MM.1S (cell line): Measurements from ENCODE around the gene YDJC.
"Not testable (repeated sequence)": the region's sequence is repeated elsewhere in the genome, so short reads cannot be mapped to it uniquely, and the experiment has no call there.

ENCODE experiments used
- DNase-seq: peaks from one replicate; pipeline ENCODE4 v3.0.0-alpha.2; 2015
- H2AFZ ChIP-seq: fragments of 300-600 bp; sonication (generic); 2 replicates; pipeline ENCODE4 v1.6.0; 2016; ENCODE audit warnings: antibody characterized with exemption, low read length
- H3F3A ChIP-seq: fragments of 300-600 bp; sonication (generic); 2 replicates; pipeline ENCODE4 v1.6.1; 2016; ENCODE audit warnings: mild to moderate bottlenecking, antibody characterized with exemption, low read length, moderate library complexity, mixed read lengths; ENCODE audit not compliant: insufficient read depth
- H3K27ac ChIP-seq: fragments of 300-600 bp; sonication (generic); 2 replicates; pipeline ENCODE4 v1.5.1; 2016; ENCODE audit warnings: mild to moderate bottlenecking, low read length
- H3K27me3 ChIP-seq: fragments of 300-600 bp; sonication (generic); replicated peaks from 2 replicates; pipeline ENCODE4 v1.6.0; 2016; ENCODE audit warnings: low read length; ENCODE audit not compliant: insufficient read depth
- H3K36me3 ChIP-seq: fragments of 300-600 bp; sonication (generic); replicated peaks from 2 replicates; pipeline ENCODE4 v1.6.1; 2016; ENCODE audit warnings: mild to moderate bottlenecking, low read length, mixed read lengths; ENCODE audit not compliant: insufficient read depth
- H3K4me1 ChIP-seq: fragments of 300-600 bp; sonication (generic); 2 replicates; pipeline ENCODE4 v1.6.1; 2016; ENCODE audit warnings: low read length, mixed read lengths
- H3K4me2 ChIP-seq: fragments of 300-600 bp; sonication (generic); 2 replicates; pipeline ENCODE4 v1.6.0; 2016; ENCODE audit warnings: low read depth, low read length
- H3K4me3 ChIP-seq: fragments of 300-600 bp; sonication (generic); 2 replicates; pipeline ENCODE4 v1.5.1; 2016; ENCODE audit warnings: low read length, mixed read lengths
- H3K79me2 ChIP-seq: fragments of 300-600 bp; sonication (generic); 2 replicates; pipeline ENCODE4 v1.6.1; 2016; ENCODE audit warnings: mixed run types, low read length, mixed read lengths
- H3K9ac ChIP-seq: fragments of 300-600 bp; sonication (generic); 2 replicates; pipeline ENCODE4 v1.6.1; 2016; ENCODE audit warnings: low read length, mixed read lengths
- H3K9me2 ChIP-seq: fragments of 300-600 bp; sonication (generic); replicated peaks from 2 replicates; pipeline ENCODE4 v1.6.1; 2016; ENCODE audit warnings: mild to moderate bottlenecking, low read length, mixed read lengths; ENCODE audit not compliant: insufficient read depth
- H3K9me3 ChIP-seq: fragments of 300-600 bp; sonication (generic); replicated peaks from 2 replicates; pipeline ENCODE4 v1.6.1; 2016; ENCODE audit warnings: mild to moderate bottlenecking, low read length, mixed read lengths; ENCODE audit not compliant: insufficient read depth
- H4K20me1 ChIP-seq: fragments of 300-600 bp; sonication (generic); 2 replicates; pipeline ENCODE4 v1.6.1; 2016; ENCODE audit warnings: mild to moderate bottlenecking, low read length, moderate library complexity, mixed read lengths; ENCODE audit not compliant: insufficient read depth
- EZH2 ChIP-seq: fragments of 300-600 bp; sonication (generic); optimal IDR thresholded peaks from 2 replicates; pipeline ENCODE3; 2017; ENCODE audit warnings: low read depth, mild to moderate bottlenecking, antibody characterized with exemption, low read length, mixed read lengths
- EZH2phosphoT487 ChIP-seq: fragments of 300-600 bp; sonication (generic); IDR thresholded peaks from 2 replicates; pipeline ENCODE4 v1.6.1; 2018; ENCODE audit warnings: antibody characterized with exemption, low read length
- TF ChIP-seq, protein P1 (sequence below): fragments of 300-600 bp; sonication (generic); IDR thresholded peaks from 2 replicates; pipeline ENCODE4 v1.5.1; 2016; ENCODE audit warnings: antibody characterized with exemption, low read length, mixed read lengths

Gene YDJC

DNA sequence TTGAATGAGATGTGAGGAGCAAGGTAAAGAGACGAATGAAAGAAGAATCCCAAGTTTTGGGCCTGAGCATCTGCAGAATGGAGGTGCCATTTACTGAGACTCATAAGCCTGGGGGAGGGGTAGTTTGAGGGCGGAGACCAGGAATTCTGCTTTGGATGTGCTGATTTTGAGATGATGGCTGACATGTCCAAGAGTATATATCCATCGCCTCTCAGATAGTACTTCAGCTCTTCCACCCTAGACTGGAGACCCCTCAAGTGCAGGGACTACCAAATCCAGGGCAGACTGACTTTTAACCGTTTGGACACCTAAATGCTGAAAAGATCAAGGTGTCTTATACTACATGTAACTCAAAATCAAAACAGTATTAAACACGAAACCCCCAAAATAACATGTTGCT, 11.0 kb upstream of the YDJC start:
- Histone ChIP-seq H3K27ac (no peak overlapping the region), H3K9ac (no peak overlapping the region), H3K4me2 (peak overlapping the region; percentile 89; the same call in 1 of the 2 replicates)

DNA sequence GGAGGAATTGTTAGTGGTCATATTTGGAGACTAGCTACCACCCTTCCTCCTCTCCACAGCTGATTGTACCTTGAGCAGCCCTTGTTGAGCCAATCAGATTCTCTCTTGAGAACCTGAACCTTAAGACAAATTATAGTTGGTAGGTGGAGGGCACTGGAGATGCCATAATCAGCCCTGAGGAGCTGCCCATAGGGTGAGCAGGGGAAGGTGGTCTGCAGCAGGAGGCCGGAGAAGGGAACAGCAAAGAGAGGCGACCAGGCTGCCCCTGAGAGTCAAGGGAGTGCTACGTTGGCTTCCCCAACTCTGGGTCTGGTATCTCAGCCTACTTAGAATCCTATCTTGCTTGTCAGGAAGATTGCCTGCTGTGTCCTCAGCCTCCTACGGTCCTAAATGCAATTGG, 9.5 kb upstream of the YDJC start:
- Histone ChIP-seq H3K9me3 (no peaks in the 10 kb centered on the region), H3K4me2 (no peak overlapping the region), H3K27me3 (no peaks in the 10 kb centered on the region), H2AFZ (no peak overlapping the region), H3K4me1 (no peaks in the 10 kb centered on the region), H3K4me3 (no peak overlapping the region), H3K27ac (no peak overlapping the region), H4K20me1 (no peaks in the 10 kb centered on the region), H3K9me2 (no peaks in the 10 kb centered on the region), H3F3A (0 out of 2 replicates have a peak, but pooled peaks cover 5% of the 10 kb centered on the region), H3K9ac (no peak overlapping the region), H3K36me3 (no peaks in the 10 kb centered on the region), H3K79me2 (peaks cover 13% of the 10 kb centered on the region)
- no peak for DNase-seq
- TF ChIP-seq EZH2phosphoT487: no peak
- TF ChIP-seq, protein P1, sequence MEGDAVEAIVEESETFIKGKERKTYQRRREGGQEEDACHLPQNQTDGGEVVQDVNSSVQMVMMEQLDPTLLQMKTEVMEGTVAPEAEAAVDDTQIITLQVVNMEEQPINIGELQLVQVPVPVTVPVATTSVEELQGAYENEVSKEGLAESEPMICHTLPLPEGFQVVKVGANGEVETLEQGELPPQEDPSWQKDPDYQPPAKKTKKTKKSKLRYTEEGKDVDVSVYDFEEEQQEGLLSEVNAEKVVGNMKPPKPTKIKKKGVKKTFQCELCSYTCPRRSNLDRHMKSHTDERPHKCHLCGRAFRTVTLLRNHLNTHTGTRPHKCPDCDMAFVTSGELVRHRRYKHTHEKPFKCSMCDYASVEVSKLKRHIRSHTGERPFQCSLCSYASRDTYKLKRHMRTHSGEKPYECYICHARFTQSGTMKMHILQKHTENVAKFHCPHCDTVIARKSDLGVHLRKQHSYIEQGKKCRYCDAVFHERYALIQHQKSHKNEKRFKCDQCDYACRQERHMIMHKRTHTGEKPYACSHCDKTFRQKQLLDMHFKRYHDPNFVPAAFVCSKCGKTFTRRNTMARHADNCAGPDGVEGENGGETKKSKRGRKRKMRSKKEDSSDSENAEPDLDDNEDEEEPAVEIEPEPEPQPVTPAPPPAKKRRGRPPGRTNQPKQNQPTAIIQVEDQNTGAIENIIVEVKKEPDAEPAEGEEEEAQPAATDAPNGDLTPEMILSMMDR: no peak
- no peak for TF ChIP-seq EZH2

More for the DNA sequence above, 11.0 kb upstream of the YDJC start:
- H3K36me3 ChIP-seq: no peaks in the 10 kb centered on the region
- no peak overlapping the region for H3K4me3 ChIP-seq
- 0 out of 2 replicates have a peak, but pooled peaks cover 5% of the 10 kb centered on the region for H3F3A ChIP-seq
- no peak overlapping the region for H2AFZ ChIP-seq
- no peak for DNase-seq
- H3K27me3 ChIP-seq: no peaks in the 10 kb centered on the region
- TF ChIP-seq EZH2phosphoT487: no peak
- TF ChIP-seq, protein P1: no peak
- TF ChIP-seq EZH2: no peak
- H4K20me1 ChIP-seq: no peaks in the 10 kb centered on the region
- H3K9me2 ChIP-seq: no peaks in the 10 kb centered on the region
- H3K4me1 ChIP-seq: no peaks in the 10 kb centered on the region
- no peaks in the 10 kb centered on the region for H3K9me3 ChIP-seq
- peaks cover 13% of the 10 kb centered on the region for H3K79me2 ChIP-seq

DNA sequence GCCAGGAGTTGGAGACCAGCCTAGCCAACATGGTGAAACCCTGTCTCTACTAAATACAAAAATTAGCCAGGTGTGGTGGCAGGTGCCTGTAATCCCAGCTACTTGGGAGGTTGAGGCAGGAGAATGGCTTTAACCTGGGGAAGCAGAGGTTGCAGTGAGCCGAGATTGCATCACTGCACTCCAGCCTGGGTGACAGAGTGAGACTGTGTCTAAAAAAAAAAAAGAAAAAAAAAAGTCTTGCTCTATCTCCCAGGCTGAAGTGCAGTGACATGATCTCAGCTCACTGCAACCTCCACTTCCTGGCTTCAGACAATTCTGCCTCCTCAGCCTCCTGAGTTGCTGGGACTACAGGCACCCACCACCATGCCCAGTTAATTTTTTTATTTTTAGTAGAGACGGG, 7.6 kb upstream of the YDJC start:
- not testable (repeated sequence) for H3K4me1 ChIP-seq, DNase-seq, H3K4me2 ChIP-seq, H3F3A ChIP-seq, H3K9me3 ChIP-seq, H3K9me2 ChIP-seq, H4K20me1 ChIP-seq, H3K27ac ChIP-seq, H3K4me3 ChIP-seq, H3K79me2 ChIP-seq, H3K9ac ChIP-seq, H3K36me3 ChIP-seq, H3K27me3 ChIP-seq, H2AFZ ChIP-seq

DNA sequence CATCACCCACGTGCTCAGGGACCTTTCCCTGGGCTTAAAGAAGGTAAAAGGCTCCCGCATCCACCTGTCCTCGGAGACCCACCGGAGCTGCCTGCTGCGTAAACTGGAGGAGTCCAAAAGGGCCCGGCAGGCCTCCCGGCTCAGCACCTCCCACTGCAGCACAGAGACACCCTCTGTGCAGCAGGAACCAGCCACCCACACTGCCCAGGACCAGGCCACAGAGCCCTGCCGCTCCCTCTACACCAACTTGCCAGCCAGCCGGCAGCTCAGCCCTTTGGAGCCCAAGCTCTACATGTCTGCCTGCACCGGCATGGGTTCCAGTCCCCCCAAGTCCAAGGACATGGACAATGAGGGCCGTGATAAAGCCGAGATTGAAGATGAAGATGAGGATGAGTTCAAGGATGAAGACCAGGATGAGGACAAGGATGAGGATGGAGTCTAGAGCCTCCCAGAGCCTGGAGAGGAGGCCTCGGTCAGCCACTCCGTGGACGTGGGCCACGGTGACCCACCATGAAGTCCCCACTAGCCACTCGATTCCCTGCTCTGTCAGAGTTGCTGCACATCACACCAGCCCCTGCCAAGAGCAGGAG, 6.9 kb upstream of the YDJC start:
- H3K4me3 ChIP-seq: no peak overlapping the region
- H3K4me2 ChIP-seq: no peak overlapping the region
- H4K20me1 ChIP-seq: no peaks in the 10 kb centered on the region
- no peaks in the 10 kb centered on the region for H3K9me2 ChIP-seq
- H2AFZ ChIP-seq: no peak overlapping the region
- H3K27me3 ChIP-seq: no peaks in the 10 kb centered on the region
- no peaks in the 10 kb centered on the region for H3K9me3 ChIP-seq
- no peak overlapping the region for H3K27ac ChIP-seq
- H3K79me2 ChIP-seq: no peaks in the 10 kb centered on the region
- H3F3A ChIP-seq: no peaks in the 10 kb centered on the region
- no peak for DNase-seq
- TF ChIP-seq EZH2phosphoT487 (no peak), EZH2 (no peak)
- TF ChIP-seq, protein P1: no peak
- H3K4me1 ChIP-seq: no peaks in the 10 kb centered on the region
- H3K9ac ChIP-seq: no peak overlapping the region
- H3K36me3 ChIP-seq: no peaks in the 10 kb centered on the region
